ENCODE results near the gene TRPM3. TPM values are rescaled to one million over a fixed set of nuclear protein-coding genes. Genes with fewer than 3 reads are reported as not detected.

The TRPM3 gene
- total RNA-seq, 1 donor from 2014 or later: not detected

DNA sequence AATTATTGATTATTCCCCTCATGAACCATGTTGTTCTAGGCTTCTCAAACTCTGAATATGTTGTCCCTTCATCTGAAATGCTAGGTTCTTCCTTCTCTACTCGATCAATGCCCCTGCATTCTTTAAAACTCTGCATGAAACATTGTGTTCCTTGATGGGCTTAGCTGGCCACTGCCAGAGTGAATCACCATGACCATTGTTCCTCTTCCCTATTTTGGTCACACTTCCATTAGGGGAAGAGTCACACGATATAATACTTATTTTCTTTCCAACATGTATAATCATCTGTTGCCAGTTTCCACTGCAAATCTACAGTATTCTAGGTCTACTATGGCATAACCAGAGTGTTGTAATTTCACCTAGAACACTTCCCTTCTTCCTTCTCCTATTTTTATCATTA lies 247.9 kb downstream of the TRPM3 start:
- Mint-ChIP-seq H3K9me3 (no peaks in the 10 kb centered on the region), H3K4me3 (no peak overlapping the region), H3K27me3 (no peaks in the 10 kb centered on the region), H3K27ac (no peak overlapping the region), H3K4me1 (no peaks in the 10 kb centered on the region), H3K36me3 (ENCODE audit: low read depth) (no peaks in the 10 kb centered on the region)
- TF ChIP-seq, protein P1, sequence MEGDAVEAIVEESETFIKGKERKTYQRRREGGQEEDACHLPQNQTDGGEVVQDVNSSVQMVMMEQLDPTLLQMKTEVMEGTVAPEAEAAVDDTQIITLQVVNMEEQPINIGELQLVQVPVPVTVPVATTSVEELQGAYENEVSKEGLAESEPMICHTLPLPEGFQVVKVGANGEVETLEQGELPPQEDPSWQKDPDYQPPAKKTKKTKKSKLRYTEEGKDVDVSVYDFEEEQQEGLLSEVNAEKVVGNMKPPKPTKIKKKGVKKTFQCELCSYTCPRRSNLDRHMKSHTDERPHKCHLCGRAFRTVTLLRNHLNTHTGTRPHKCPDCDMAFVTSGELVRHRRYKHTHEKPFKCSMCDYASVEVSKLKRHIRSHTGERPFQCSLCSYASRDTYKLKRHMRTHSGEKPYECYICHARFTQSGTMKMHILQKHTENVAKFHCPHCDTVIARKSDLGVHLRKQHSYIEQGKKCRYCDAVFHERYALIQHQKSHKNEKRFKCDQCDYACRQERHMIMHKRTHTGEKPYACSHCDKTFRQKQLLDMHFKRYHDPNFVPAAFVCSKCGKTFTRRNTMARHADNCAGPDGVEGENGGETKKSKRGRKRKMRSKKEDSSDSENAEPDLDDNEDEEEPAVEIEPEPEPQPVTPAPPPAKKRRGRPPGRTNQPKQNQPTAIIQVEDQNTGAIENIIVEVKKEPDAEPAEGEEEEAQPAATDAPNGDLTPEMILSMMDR (IDR thresholded peaks at IDR 0.05): no peak
- ATAC-seq (ENCODE audit: low read depth) (no peak), DNase-seq (no peak)
- intact Hi-C loops (cut with micrococcal nuclease): no loop called here
- CTCF ChIA-PET: no interaction called here
- POLR2A ChIA-PET: no interaction called here

DNA sequence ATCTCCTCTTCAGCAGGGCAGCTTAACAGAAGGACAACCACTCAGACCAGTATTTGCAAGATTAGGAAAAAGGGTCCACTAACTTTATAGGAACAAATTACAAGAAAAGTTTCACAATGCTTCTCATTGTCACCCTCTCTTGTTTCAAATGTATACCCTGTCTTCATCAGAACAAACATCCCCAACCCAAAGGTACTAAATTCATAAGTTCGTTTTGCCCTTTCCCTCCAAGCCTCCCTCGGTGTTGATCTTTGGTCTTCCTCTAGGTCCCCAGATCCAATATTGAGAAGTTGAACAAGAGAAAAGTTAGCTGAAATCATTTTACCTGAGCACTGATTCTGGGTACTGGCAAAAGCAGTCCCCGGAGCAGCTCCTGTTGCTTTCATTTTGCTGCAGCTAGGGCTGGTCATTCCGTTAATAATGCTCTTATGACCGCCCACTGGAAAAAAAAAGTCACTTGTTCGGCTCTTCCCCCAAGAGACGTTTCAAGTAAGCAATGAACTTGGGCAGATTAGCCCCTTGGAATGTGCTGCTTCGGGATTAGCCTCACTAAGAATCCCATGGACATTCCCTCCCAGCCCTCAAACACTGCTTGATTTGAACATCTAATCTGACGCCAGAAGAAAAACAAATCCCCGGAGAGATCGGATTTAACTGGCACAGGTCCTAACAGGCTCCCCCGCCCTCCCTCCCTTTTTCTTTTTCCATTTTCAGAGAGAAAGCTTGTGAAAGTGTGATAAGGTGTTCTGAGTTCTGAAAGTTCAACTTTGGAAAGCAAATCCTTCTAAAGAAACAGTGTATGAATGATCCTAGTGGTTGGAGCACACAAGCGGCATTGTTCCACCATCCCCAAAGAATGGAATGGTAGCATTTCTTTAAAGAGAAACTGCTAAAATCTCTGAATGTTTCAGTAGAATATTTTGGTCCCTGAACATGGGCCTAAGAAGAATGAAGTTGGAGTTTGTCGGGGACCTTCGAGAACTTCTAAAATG lies 252.5 kb downstream of the TRPM3 start:
- intact Hi-C loops (cut with micrococcal nuclease): no loop called here
- ATAC-seq (ENCODE audit: low read depth) (no peak), DNase-seq (no peak)
- no peaks in the 10 kb centered on the region for H3K36me3 Mint-ChIP-seq (ENCODE audit: low read depth)
- H3K4me3 Mint-ChIP-seq: no peak overlapping the region
- TF ChIP-seq, protein P1 (IDR thresholded peaks at IDR 0.05): no peak
- ChIA-PET CTCF (no interaction called here), POLR2A (no interaction called here)
- no peaks in the 10 kb centered on the region for H3K9me3 Mint-ChIP-seq
- H3K4me1 Mint-ChIP-seq: no peaks in the 10 kb centered on the region
- H3K27ac Mint-ChIP-seq: no peak overlapping the region
- H3K27me3 Mint-ChIP-seq: no peaks in the 10 kb centered on the region

DNA sequence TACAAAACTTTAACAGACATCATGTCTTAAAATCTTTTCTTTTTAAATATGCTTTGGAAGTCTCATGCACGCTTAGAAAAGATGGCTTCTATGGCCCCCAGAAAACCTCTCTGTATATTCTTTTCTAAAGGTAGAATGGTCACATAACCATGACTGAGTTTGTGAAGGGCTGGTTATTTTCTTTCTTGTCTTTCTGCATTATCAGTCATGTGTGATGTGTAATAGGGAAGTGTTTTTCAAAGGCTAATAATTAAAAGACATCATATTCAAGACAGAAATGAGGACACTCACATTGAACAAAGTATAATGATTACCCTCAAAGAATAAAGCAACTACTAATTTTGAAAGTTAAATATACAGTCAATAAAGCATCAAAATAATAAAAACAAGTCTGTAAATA lies 253.4 kb downstream of the TRPM3 start:
- Mint-ChIP-seq H3K4me3 (no peak overlapping the region), H3K9me3 (no peaks in the 10 kb centered on the region), H3K4me1 (no peaks in the 10 kb centered on the region), H3K27ac (no peak overlapping the region), H3K36me3 (ENCODE audit: low read depth) (no peaks in the 10 kb centered on the region), H3K27me3 (no peaks in the 10 kb centered on the region)
- intact Hi-C loops (cut with micrococcal nuclease): no loop called here
- TF ChIP-seq, protein P1 (IDR thresholded peaks at IDR 0.05): no peak
- ATAC-seq (ENCODE audit: low read depth): no peak
- ChIA-PET POLR2A (no interaction called here), CTCF (no interaction called here)
- no peak for DNase-seq

DNA sequence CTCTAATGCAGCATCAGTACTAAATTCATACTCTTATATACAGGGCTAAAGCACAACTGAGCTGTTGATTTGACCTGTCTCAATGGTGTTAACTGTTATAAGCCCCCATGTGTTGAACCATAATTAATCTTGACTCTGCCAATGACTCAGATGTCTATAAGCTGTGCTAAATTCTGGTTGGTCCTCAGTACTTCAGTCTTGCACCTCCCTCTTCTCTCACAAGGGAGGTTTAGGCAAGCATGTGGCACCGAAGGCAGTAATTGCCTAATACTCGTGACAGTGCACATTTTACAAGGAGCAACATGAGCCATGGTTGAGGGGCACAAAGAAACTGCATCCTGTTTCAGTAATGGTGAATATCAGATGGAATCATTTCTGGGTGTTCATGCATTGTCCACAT lies 255.9 kb downstream of the TRPM3 start:
- no peak overlapping the region for H3K27ac Mint-ChIP-seq
- no peaks in the 10 kb centered on the region for H3K9me3 Mint-ChIP-seq
- no peaks in the 10 kb centered on the region for H3K27me3 Mint-ChIP-seq
- intact Hi-C loops (cut with micrococcal nuclease): no loop called here
- ChIA-PET CTCF (no interaction called here), POLR2A (no interaction called here)
- H3K4me1 Mint-ChIP-seq: no peaks in the 10 kb centered on the region
- H3K36me3 Mint-ChIP-seq (ENCODE audit: low read depth): no peaks in the 10 kb centered on the region
- ATAC-seq (ENCODE audit: low read depth) (no peak), DNase-seq (no peak)
- H3K4me3 Mint-ChIP-seq: no peak overlapping the region
- TF ChIP-seq, protein P1 (IDR thresholded peaks at IDR 0.05): no peak

DNA sequence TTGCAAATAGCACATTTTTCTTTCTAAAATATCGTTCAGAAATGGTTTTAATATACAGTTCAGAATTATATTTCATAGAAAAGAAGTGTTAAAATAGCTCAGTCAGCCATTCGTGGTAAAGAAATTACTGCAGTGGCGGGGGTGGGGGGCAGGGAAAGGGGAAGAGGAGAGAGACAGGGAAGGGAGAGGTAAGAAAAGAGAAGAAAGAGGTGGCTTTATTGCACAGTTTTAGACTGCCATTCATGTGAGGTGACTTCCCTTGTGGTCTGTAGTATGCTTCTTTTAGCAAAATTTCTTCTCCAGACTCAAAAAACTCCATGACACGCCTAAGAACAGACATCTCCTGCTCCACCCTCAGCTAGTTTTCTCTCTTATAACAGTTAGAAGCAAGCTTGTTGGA lies 259.6 kb downstream of the TRPM3 start:
- ChIA-PET POLR2A (no interaction called here), CTCF (no interaction called here)
- H3K9me3 Mint-ChIP-seq: no peaks in the 10 kb centered on the region
- H3K36me3 Mint-ChIP-seq (ENCODE audit: low read depth): no peaks in the 10 kb centered on the region
- no peak overlapping the region for H3K4me3 Mint-ChIP-seq
- TF ChIP-seq, protein P1 (IDR thresholded peaks at IDR 0.05): no peak
- H3K4me1 Mint-ChIP-seq: no peaks in the 10 kb centered on the region
- H3K27ac Mint-ChIP-seq: no peak overlapping the region
- H3K27me3 Mint-ChIP-seq: no peaks in the 10 kb centered on the region
- ATAC-seq (ENCODE audit: low read depth) (no peak), DNase-seq (no peak)
- intact Hi-C loops (cut with micrococcal nuclease): no loop called here

Measured in activated B cell treated with CpG ODN at 0.5 μM for 24 hours (primary cell).